Ovary (tissue), 9 donors: ENCODE data around the gene AKAP6. TPM values are rescaled to one million over a fixed set of nuclear protein-coding genes. Genes with fewer than 3 reads are reported as not detected.

Experiments
- DNase-seq, 5 donors: peaks; one replicate each; pipeline ENCODE4 v3.0.0-alpha.2; 2019 to 2020
- H3K27ac ChIP-seq, 2 donors: fragments of 200-600 bp; one replicate each; pipeline versions ENCODE4 v1.5.1 to v1.8.0; 2019 to 2022
- H3K27me3 ChIP-seq: fragments of 200-600 bp; one replicate; pipeline ENCODE4 v1.8.0; 2022
- H3K36me3 ChIP-seq: fragments of 200-600 bp; sonication (generic); one replicate; pipeline ENCODE4 v1.5.1; 2019
- H3K4me1 ChIP-seq: one replicate; pipeline ENCODE4 v1.8.1; 2013; ENCODE audit warnings: mild to moderate bottlenecking, moderate library complexity; ENCODE audit not compliant: insufficient read depth
- H3K4me3 ChIP-seq: fragments of 200-600 bp; sonication (generic); one replicate; pipeline ENCODE4 v1.5.1; 2017
- H3K9me3 ChIP-seq, 2 donors: fragments of 200-600 bp in 1 of 2; sonication (generic) in 1 of 2; one replicate each; pipeline versions ENCODE4 v1.5.1 to v1.8.1; 2013 to 2019; ENCODE audit warnings: mild to moderate bottlenecking in 1 of 2, moderate library complexity in 1 of 2
- EP300 ChIP-seq: sonication (generic); formaldehyde crosslinking; IDR thresholded peaks from one replicate; pipeline ENCODE4 v1.6.1; 2017; ENCODE audit warnings: antibody characterized with exemption
- POLR2A ChIP-seq: fragments of 450-650 bp; IDR thresholded peaks from one replicate; pipeline ENCODE4 v1.6.1; 2017; ENCODE audit warnings: antibody characterized with exemption, mild to moderate bottlenecking, moderate library complexity
- WGBS, 3 donors: extraction: QIAGEN DNeasy Blood & Tissue Kit in 1 of 3; methylation state at CpG; one replicate each; pipeline versions ENCODE4 v1.1.5 to v1.1.7; 2013 to 2017; 5-methylcytosine and 5-hydroxymethylcytosine counted together
- intact Hi-C, 4 donors: fragments of 100-400 bp; cut with DNase I; formaldehyde crosslinking; loops; one replicate each; pipeline versions ENCODE4 v1.11.0 to v1.15.1; 2022 to 2023
- polyA plus RNA-seq, 2 donors: library from polyadenylated mRNA; stranded (reverse); fragments of 200-250 nt in 1 of 2; fragments of 350-450 nt in 1 of 2; fragmentation: Illumina TruSeq in 1 of 2; extraction: RNeasy Lipid Tissue Mini Kit (QIAGEN cat#74804) in 1 of 2; gene quantifications; one replicate each; pipeline ENCODE4 v1.2.3, GENCODE V29; 2013 to 2014
- total RNA-seq, 7 donors: library from RNA; depleted of rRNA in 2 of 7; stranded (reverse); fragments of >200 nt in 2 of 7; fragmentation: NEBNext Ultra II Directional in 3 of 7; extraction: Animal tissue kit (Norgen Biotek cat#: 25700) in 3 of 7; gene quantifications; one replicate each; pipeline versions ENCODE4 v1.1.0 to v1.2.4, GENCODE V29; 2016 to 2023
- TF ChIP-seq, protein P1 (sequence below), 3 donors: fragments of 450-650 bp in 2 of 3; fragments of 200-600 bp in 1 of 3; IDR thresholded peaks; one replicate each; pipeline versions ENCODE4 v1.5.1 to v1.8.0; 2016 to 2022; ENCODE audit warnings: antibody characterized with exemption in 3 of 3, mild to moderate bottlenecking in 1 of 3
- donor health status: DM: no; HTN: no; CAD: no; lungs with moderate emphysema.
- donor health status: DM: no; HTN: no; CAD: no.
- donor health status: Bipolar disorder and iron deficiency.
- donor health status: DM: yes; HTN: yes; CAD: no.
- donor health status: DM: no; HTN: no; CAD: no.
- donor health status: DM: yes; HTN: yes; CAD: no.

AKAP6 gene
- total and polyA plus RNA-seq, 9 donors: 2.3 to 13.1 (median 6.9) TPM

DNA sequence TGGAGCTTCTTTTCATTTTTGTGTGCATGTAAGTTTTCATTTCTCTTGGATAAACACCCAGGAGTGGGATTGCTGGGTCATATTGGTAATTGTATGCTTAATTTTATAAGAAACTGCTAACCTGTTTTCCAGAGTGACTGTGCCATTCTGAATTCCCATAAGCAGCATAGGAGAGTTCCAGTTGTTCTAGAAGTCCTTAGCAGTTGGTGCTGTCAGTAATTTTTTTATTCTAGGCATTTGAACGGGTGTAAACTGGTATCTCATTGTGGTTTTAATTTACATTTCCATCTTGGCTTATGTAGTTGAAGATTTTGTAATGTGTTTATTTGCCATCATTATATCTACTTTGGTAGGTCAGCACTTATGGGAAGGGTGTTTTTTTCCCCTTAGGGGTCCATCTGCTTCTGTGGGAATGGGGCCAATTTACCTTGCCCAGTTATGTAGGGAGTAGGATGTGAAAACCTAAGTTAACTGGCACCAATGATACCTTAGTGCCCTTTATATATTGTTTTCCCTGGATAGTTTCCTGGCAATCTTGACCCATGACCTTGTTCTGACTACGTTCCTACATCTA is 202.9 kb downstream of the AKAP6 start:
- TF ChIP-seq EP300: no peak
- no peak for TF ChIP-seq POLR2A
- TF ChIP-seq, protein P1, sequence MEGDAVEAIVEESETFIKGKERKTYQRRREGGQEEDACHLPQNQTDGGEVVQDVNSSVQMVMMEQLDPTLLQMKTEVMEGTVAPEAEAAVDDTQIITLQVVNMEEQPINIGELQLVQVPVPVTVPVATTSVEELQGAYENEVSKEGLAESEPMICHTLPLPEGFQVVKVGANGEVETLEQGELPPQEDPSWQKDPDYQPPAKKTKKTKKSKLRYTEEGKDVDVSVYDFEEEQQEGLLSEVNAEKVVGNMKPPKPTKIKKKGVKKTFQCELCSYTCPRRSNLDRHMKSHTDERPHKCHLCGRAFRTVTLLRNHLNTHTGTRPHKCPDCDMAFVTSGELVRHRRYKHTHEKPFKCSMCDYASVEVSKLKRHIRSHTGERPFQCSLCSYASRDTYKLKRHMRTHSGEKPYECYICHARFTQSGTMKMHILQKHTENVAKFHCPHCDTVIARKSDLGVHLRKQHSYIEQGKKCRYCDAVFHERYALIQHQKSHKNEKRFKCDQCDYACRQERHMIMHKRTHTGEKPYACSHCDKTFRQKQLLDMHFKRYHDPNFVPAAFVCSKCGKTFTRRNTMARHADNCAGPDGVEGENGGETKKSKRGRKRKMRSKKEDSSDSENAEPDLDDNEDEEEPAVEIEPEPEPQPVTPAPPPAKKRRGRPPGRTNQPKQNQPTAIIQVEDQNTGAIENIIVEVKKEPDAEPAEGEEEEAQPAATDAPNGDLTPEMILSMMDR (IDR thresholded peaks at IDR 0.05): no peak
- WGBS, 3 donors: 64 to 76% (median 72%) methylated on average over 2 of the region's 2 CpGs
- Histone ChIP-seq H3K4me3 (no peak overlapping the region), H3K36me3 (no peaks in the 10 kb centered on the region), H3K4me1 (no peaks in the 10 kb centered on the region), H3K9me3 (no peaks in the 10 kb centered on the region), H3K27me3 (no peaks in the 10 kb centered on the region), H3K27ac (no peak overlapping the region)
- no peak for DNase-seq
- intact Hi-C loops: no loop called here

DNA sequence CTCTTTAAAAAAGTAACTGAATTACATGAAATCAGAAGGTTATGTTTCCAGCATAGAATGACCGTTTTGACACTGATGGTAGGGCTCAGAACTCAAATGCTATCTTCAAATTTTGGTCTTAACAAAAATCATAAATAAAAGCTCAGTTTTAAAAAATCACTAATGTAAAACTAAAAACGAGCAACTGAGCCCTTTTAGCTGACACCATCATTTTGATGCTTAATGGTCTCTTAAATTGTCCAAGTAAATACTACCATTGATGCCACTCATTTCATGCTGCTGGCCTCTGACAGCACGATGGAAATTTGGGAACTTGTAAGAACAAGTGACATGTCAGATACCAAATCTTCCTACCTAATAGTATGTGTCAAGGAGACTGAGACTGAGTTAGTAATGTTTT is 205.0 kb downstream of the AKAP6 start:
- WGBS, 3 donors: 58 to 77% (median 66%) methylated on average over 3 of the region's 3 CpGs
- no peak overlapping the region for H3K27ac ChIP-seq
- no peak overlapping the region for H3K4me3 ChIP-seq
- H3K27me3 ChIP-seq: no peaks in the 10 kb centered on the region
- DNase-seq: no peak
- H3K4me1 ChIP-seq: no peaks in the 10 kb centered on the region
- intact Hi-C loops: no loop called here
- TF ChIP-seq, protein P1 (IDR thresholded peaks at IDR 0.05): no peak
- TF ChIP-seq EP300 (no peak), POLR2A (no peak)
- no peaks in the 10 kb centered on the region for H3K36me3 ChIP-seq
- H3K9me3 ChIP-seq: no peaks in the 10 kb centered on the region

DNA sequence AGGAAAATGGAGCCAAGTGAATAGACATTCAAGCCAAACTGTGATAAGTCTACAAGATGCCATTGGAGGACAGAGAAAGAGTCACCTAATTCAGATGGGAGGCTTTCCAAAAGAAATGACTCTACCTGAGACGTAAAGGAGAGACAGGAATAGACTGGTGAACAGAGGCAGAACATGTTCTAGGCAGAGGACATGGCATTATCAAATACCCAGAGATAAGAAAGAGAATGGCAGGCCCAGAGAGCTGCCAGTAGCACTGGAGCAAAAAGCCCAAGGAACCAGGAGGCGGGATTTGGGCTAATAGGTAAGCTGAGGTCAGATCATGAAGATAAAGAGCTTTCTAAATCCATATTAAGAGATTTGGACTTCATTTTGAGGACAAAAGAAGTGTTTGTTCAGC is 207.1 kb downstream of the AKAP6 start:
- H3K36me3 ChIP-seq: no peaks in the 10 kb centered on the region
- intact Hi-C loops: no loop called here
- 92 to 98% (median 96%) methylated on average over 2 of the region's 2 CpGs for WGBS, 3 donors

DNA sequence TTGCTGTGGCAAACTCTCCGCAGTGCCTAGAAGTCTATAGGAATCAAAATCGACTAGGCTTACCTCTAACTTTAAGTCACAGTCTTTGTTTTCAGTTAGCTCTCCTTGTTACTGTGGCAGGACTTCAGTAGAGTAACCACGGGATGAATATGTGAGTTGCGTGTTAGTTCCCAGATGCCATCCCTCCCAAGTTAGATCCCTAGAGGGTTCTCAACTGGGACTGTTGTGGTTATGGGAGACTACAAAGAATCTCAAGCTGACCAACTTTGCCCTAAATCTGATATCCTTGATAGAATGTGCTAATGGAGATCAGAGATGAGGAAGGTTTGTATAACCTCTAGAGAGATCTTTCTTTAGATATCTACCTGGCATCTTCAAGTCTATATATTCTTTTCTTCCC is 208.1 kb downstream of the AKAP6 start:
- DNase-seq: no peak
- Histone ChIP-seq H3K36me3 (no peaks in the 10 kb centered on the region), H3K4me3 (no peak overlapping the region), H3K27ac (no peak overlapping the region), H3K9me3 (no peaks in the 10 kb centered on the region), H3K27me3 (no peaks in the 10 kb centered on the region), H3K4me1 (no peaks in the 10 kb centered on the region)
- WGBS, 3 donors: 92 to 94% (median 94%) methylated on average over 4 of the region's 4 CpGs
- TF ChIP-seq EP300 (no peak), POLR2A (no peak)
- intact Hi-C loops: no loop called here

More for the DNA sequence above, 207.1 kb downstream of the AKAP6 start:
- Histone ChIP-seq H3K9me3 (no peaks in the 10 kb centered on the region), H3K4me3 (no peak overlapping the region), H3K27ac (no peak overlapping the region), H3K27me3 (no peaks in the 10 kb centered on the region), H3K4me1 (no peaks in the 10 kb centered on the region)
- no peak for DNase-seq
- TF ChIP-seq, protein P1 (IDR thresholded peaks at IDR 0.05): no peak
- TF ChIP-seq EP300 (no peak), POLR2A (no peak)

DNA sequence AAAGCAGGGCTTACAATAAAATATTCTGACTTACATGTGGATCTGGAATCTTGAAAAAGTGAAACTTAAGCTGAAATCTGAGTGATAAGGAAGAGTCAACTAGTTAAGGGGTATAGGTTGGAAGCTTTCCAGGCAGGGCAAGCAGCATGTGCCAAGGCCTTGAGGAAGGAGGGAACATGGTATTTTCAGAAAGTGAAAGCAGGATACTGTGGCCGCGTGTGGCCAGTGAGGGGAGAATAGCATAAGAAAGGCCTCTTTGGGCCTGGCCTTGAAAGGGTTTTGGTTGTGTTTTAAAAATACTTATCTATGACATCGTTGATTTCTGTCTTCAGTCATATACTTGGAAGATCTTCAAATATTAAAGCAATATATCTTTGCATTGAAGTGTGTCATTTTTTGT is 213.4 kb downstream of the AKAP6 start:
- intact Hi-C loops: no loop called here
- H3K4me3 ChIP-seq: no peak overlapping the region
- no peaks in the 10 kb centered on the region for H3K27me3 ChIP-seq
- TF ChIP-seq, protein P1 (IDR thresholded peaks at IDR 0.05): no peak
- TF ChIP-seq EP300: no peak
- no peak for TF ChIP-seq POLR2A
- no peak for DNase-seq
- WGBS, 3 donors: 19 to 39% (median 21%) methylated on average over 3 of the region's 3 CpGs
- H3K27ac ChIP-seq: no peak overlapping the region
- no peaks in the 10 kb centered on the region for H3K36me3 ChIP-seq
- peaks cover 5% of the 10 kb centered on the region for H3K4me1 ChIP-seq
- no peaks in the 10 kb centered on the region for H3K9me3 ChIP-seq
